A549 (cell line): Measurements from ENCODE around the gene WWP2. TPM values are rescaled to one million over a fixed set of nuclear protein-coding genes. Genes with fewer than 3 reads are reported as not detected.

Experiments
- ATAC-seq, 2 experiments: fragments of 200-7000 bp in 1 of 2; fragments of >200 bp in 1 of 2; cut with Nextera tagmentation in 1 of 2; cut with Tn5 transposase in 1 of 2; 3 replicates each; pipeline versions ENCODE4 v1.8.0 to v1.9.1; 2018 to 2020; ENCODE audit warnings: mild to moderate bottlenecking in 1 of 2, moderate library complexity in 1 of 2
- CTCF ChIA-PET: fragments of 300-600 bp; sonication (Branson Sonifier 250); formaldehyde crosslinking; extraction: SDS; loops from one replicate; lab custom pipeline; 2021; ENCODE audit warnings: antibody characterized with exemption, inconsistent platforms; lab: Yijun Ruan, JAX
- POLR2A ChIA-PET: fragments of 350-600 bp; formaldehyde crosslinking; extraction: SDS; loops from one replicate; lab custom pipeline; 2021; ENCODE audit warnings: antibody characterized with exemption, inconsistent platforms; lab: Yijun Ruan, JAX
- DNase-seq, 2 experiments: peaks; one replicate each; pipeline versions ENCODE4 v3.0.0 to v3.0.0-alpha.2; 2011 to 2016; ENCODE audit warnings: low read depth in 1 of 2, low spot score in 1 of 2
- FAIRE-seq: peaks from 2 replicates; lab custom pipeline; 2011; peaks lifted over from hg19 to GRCh38; lab: Jason Lieb, UNC
- H3K27ac ChIP-seq, 2 experiments: fragments of >200 bp; sonication (Bioruptor Twin); formaldehyde crosslinking; 3 replicates each; pipeline ENCODE4 v1.5.1; 2016 to 2017
- H3K4me1 ChIP-seq: fragments of >200 bp; sonication (Bioruptor Twin); formaldehyde crosslinking; 3 replicates; pipeline ENCODE4 v1.6.1; 2016
- H3K4me2 ChIP-seq: fragments of >200 bp; sonication (Bioruptor Twin); formaldehyde crosslinking; 3 replicates; pipeline ENCODE4 v1.6.1; 2016
- H3K4me3 ChIP-seq: fragments of >200 bp; sonication (Bioruptor Twin); formaldehyde crosslinking; 3 replicates; pipeline ENCODE4 v1.5.1; 2016
- H3K9me3 ChIP-seq: fragments of >200 bp; sonication (Bioruptor Twin); formaldehyde crosslinking; 3 replicates; pipeline ENCODE4 v1.6.1; 2016
- CBX8 ChIP-seq: fragments of 200-600 bp; sonication (generic); IDR thresholded peaks from 2 replicates; pipeline ENCODE4 v1.6.1; 2016
- CEBPB ChIP-seq, 2 experiments: fragments of >200 bp in 1 of 2; sonication (Bioruptor Twin) in 1 of 2; formaldehyde crosslinking in 1 of 2; IDR thresholded peaks; 2 replicates each; pipeline ENCODE4 v1.6.1; 2012 to 2016
- E2F6 ChIP-seq: IDR thresholded peaks from 2 replicates; pipeline ENCODE4 v1.6.1; 2012; ENCODE audit warnings: low read depth, borderline replicate concordance
- EHF ChIP-seq: fragments of 250-450 bp; sonication (Bioruptor Pico); IDR thresholded peaks from 2 replicates; pipeline ENCODE4 v1.5.0; 2020; ENCODE audit warnings: mild to moderate bottlenecking
- ELK1 ChIP-seq: fragments of 150-350 bp; IDR thresholded peaks from 2 replicates; pipeline ENCODE4 v1.6.1; 2014; ENCODE audit warnings: low read depth, mild to moderate bottlenecking, low read length
- EP300 ChIP-seq, 2 experiments: fragments of >200 bp; sonication (Bioruptor Twin); formaldehyde crosslinking; IDR thresholded peaks; 2 replicates in 1 of 2; 3 replicates in 1 of 2; pipeline ENCODE4 v1.6.1; 2016 to 2017
- ESRRA ChIP-seq: fragments of 150-350 bp; IDR thresholded peaks from 2 replicates; pipeline ENCODE4 v1.6.1; 2014; ENCODE audit warnings: mild to moderate bottlenecking, low read length, borderline replicate concordance
- FOXS1 ChIP-seq: fragments of 250-450 bp; sonication (Bioruptor Pico); IDR thresholded peaks from 2 replicates; pipeline ENCODE4 v1.5.0; 2020; ENCODE audit warnings: mild to moderate bottlenecking, moderate library complexity
- HDAC2 ChIP-seq: fragments of 200-600 bp; sonication (generic); IDR thresholded peaks from 2 replicates; pipeline ENCODE4 v1.6.1; 2016
- HES2 ChIP-seq: fragments of >200 bp; sonication (Bioruptor Twin); formaldehyde crosslinking; IDR thresholded peaks from 2 replicates; pipeline ENCODE4 v1.6.1; 2016
- HMGXB4 ChIP-seq: fragments of 250-450 bp; sonication (Bioruptor Pico); IDR thresholded peaks from 2 replicates; pipeline ENCODE4 v1.5.0; 2021; ENCODE audit warnings: mild to moderate bottlenecking, moderate library complexity, borderline replicate concordance
- HOXA7 ChIP-seq: fragments of 250-450 bp; sonication (Bioruptor Pico); IDR thresholded peaks from 2 replicates; pipeline ENCODE4 v1.5.0; 2020; ENCODE audit warnings: mild to moderate bottlenecking, moderate library complexity
- JUN ChIP-seq, 2 experiments: fragments of >200 bp; sonication (Bioruptor Twin); formaldehyde crosslinking; IDR thresholded peaks; 2 replicates in 1 of 2; 3 replicates in 1 of 2; pipeline ENCODE4 v1.6.1; 2016 to 2017
- MAX ChIP-seq: IDR thresholded peaks from 2 replicates; pipeline ENCODE4 v1.6.1; 2012
- NFE2L2 ChIP-seq: fragments of 150-350 bp; conservative IDR thresholded peaks from 2 replicates; pipeline ENCODE4 v1.6.1; 2014; ENCODE audit warnings: low read length
- NPAS2 ChIP-seq: fragments of 250-450 bp; sonication (Bioruptor Pico); IDR thresholded peaks from 2 replicates; pipeline ENCODE4 v1.8.0; 2022; ENCODE audit warnings: mild to moderate bottlenecking, moderate library complexity, borderline replicate concordance
- PHF8 ChIP-seq: fragments of 200-600 bp; sonication (generic); IDR thresholded peaks from 2 replicates; pipeline ENCODE4 v1.6.1; 2016; ENCODE audit warnings: low read depth, mild to moderate bottlenecking, antibody characterized with exemption, moderate library complexity, borderline replicate concordance
- RCOR1 ChIP-seq: fragments of 150-350 bp; IDR thresholded peaks from 2 replicates; pipeline ENCODE4 v1.6.1; 2014; ENCODE audit warnings: antibody characterized with exemption, low read length, low read depth
- RFX5 ChIP-seq: fragments of 450-650 bp; IDR thresholded peaks from 2 replicates; pipeline ENCODE4 v1.7.1; 2014; ENCODE audit warnings: antibody characterized with exemption, mild to moderate bottlenecking, moderate library complexity
- TFCP2L1 ChIP-seq: fragments of 250-450 bp; sonication (Bioruptor Pico); IDR thresholded peaks from 2 replicates; pipeline ENCODE4 v1.5.0; 2021; ENCODE audit warnings: mild to moderate bottlenecking
- USF2 ChIP-seq: fragments of 450-650 bp; IDR thresholded peaks from 2 replicates; pipeline ENCODE4 v1.6.1; 2014; ENCODE audit warnings: antibody characterized with exemption
- ZFP36 ChIP-seq: fragments of 450-650 bp; IDR thresholded peaks from 2 replicates; pipeline ENCODE4 v1.6.1; 2014; ENCODE audit warnings: borderline replicate concordance; ENCODE audit not compliant: partially characterized antibody
- ZSCAN20 ChIP-seq: fragments of 250-450 bp; sonication (Bioruptor Pico); IDR thresholded peaks from 2 replicates; pipeline ENCODE4 v1.8.0; 2022; ENCODE audit warnings: mild to moderate bottlenecking, moderate library complexity
- WGBS: methylation state at CpG from one replicate; pipeline ENCODE4 v1.1.6; 2017; ENCODE audit errors: missing lambda C conversion rate; 5-methylcytosine and 5-hydroxymethylcytosine counted together
- polyA plus RNA-seq, 4 experiments: library from polyadenylated mRNA; depleted of rRNA in 3 of 4; stranded (reverse); fragments of >200 nt; fragmentation: RNase III in 1 of 4; extraction: RNeasy Plus Mini Kit Qiagen cat#74134 plus additional on column Dnase treatment in 1 of 4; gene quantifications; 2 replicates in 3 of 4; 3 replicates in 1 of 4; pipeline ENCODE4 v1.2.3, GENCODE V29; 2011 to 2017

WWP2 gene
- polyA plus RNA-seq, 2 of the 4 experiments (the other 2 are of a cell fraction): 16.1 to 16.2 TPM

- 93% methylated on average over 8 of the region's 8 CpGs for WGBS
- Histone ChIP-seq H3K4me2 (no peak overlapping the region), H3K9me3 (no peaks in the 10 kb centered on the region), H3K4me1 (no peaks in the 10 kb centered on the region), H3K27ac (no peak overlapping the region), H3K4me3 (no peak overlapping the region)
- ATAC-seq: no peak
- ChIA-PET CTCF (interaction anchor here (1.0 to 1.3 kb wide), 3 partner anchors 10 to 94 kb away, joined by 3 to 5 read pairs (median 3); no protein-coding TSS in a partner anchor), POLR2A (no interaction called here)
- no peak for FAIRE-seq
- DNase-seq: no peak
- TF ChIP-seq RFX5: no peak
- TF ChIP-seq MAX: no peak
- TF ChIP-seq NFE2L2: no peak
- no peak for TF ChIP-seq PHF8
- no peak for TF ChIP-seq ELK1
- no peak for TF ChIP-seq EHF (CRISPR knock-in tag)
- no peak for TF ChIP-seq TFCP2L1
- TF ChIP-seq RCOR1: no peak
- no peak for TF ChIP-seq EP300 (IDR thresholded peaks at IDR 0.05)
Measured at GRCh38 chr16:69890892-69891282, 128.8 kb downstream of the WWP2 start.

- no peak for FAIRE-seq
- H3K27ac ChIP-seq: no peak overlapping the region
- CTCF ChIA-PET: no interaction called here
Measured at GRCh38 chr16:69892378-69892777, 130.2 kb downstream of the WWP2 start.

GRCh38 chr16:69893106-69893505 lies 131.0 kb downstream of the WWP2 start:
- Histone ChIP-seq H3K27ac (no peak overlapping the region), H3K4me3 (no peak overlapping the region), H3K4me2 (no peak overlapping the region), H3K9me3 (no peaks in the 10 kb centered on the region), H3K4me1 (no peaks in the 10 kb centered on the region)
- ChIA-PET CTCF (no interaction called here), POLR2A (no interaction called here)
- 95% methylated on average over 2 of the region's 2 CpGs for WGBS
- ATAC-seq: no peak
- TF ChIP-seq HDAC2 (no peak), E2F6 (no peak), ZSCAN20 (no peak), ESRRA (no peak), ELK1 (no peak), HMGXB4 (CRISPR knock-in tag) (no peak), CEBPB (IDR thresholded peaks at IDR 0.05) (no peak), FOXS1 (CRISPR knock-in tag) (no peak), USF2 (no peak), HOXA7 (CRISPR knock-in tag) (no peak), MAX (no peak)
- FAIRE-seq: no peak
- DNase-seq: no peak

More at GRCh38 chr16:69892378-69892777, 130.2 kb downstream of the WWP2 start:
- no peak overlapping the region for H3K4me3 ChIP-seq
- no peaks in the 10 kb centered on the region for H3K9me3 ChIP-seq
- H3K4me1 ChIP-seq: no peaks in the 10 kb centered on the region
- TF ChIP-seq HES2 (no peak), PHF8 (no peak), RCOR1 (no peak), JUN (IDR thresholded peaks at IDR 0.05) (no peak), CBX8 (no peak), NPAS2 (no peak), ZFP36 (no peak)
- no peak for DNase-seq
- no peak for ATAC-seq
- POLR2A ChIA-PET: no interaction called here
- WGBS: 75% methylated on average over 2 of the region's 2 CpGs
- no peak overlapping the region for H3K4me2 ChIP-seq
